ENCODE results near the gene CBLN2.

Gene CBLN2

DNA sequence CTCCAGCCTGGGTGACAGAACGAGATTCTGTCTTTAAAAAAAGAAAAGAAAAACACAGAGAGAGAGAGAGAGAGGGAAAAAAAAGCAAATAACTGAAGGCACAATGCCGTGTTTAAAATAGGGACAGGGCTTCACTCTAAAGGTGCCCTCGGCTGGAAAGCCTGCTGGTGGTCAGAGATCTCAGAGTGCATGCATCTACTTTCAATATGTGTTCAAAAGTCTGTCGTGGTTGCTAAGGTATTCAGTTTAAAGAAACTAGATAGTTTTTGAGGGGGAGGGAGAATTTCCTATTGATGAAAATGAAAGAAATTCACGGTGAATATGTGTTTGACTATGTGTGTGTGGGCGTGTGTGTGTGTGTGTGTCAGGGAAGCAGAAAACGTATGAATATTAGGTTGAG is 11.0 kb upstream of the CBLN2 start:
- TF ChIP-seq, protein P1, sequence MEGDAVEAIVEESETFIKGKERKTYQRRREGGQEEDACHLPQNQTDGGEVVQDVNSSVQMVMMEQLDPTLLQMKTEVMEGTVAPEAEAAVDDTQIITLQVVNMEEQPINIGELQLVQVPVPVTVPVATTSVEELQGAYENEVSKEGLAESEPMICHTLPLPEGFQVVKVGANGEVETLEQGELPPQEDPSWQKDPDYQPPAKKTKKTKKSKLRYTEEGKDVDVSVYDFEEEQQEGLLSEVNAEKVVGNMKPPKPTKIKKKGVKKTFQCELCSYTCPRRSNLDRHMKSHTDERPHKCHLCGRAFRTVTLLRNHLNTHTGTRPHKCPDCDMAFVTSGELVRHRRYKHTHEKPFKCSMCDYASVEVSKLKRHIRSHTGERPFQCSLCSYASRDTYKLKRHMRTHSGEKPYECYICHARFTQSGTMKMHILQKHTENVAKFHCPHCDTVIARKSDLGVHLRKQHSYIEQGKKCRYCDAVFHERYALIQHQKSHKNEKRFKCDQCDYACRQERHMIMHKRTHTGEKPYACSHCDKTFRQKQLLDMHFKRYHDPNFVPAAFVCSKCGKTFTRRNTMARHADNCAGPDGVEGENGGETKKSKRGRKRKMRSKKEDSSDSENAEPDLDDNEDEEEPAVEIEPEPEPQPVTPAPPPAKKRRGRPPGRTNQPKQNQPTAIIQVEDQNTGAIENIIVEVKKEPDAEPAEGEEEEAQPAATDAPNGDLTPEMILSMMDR (conservative IDR thresholded peaks at IDR 0.05; ENCODE audit: low read length), result no peak
- H3K4me3 ChIP-seq (ENCODE audit: low read length), result no peak overlapping the region
- DNase-seq (ENCODE audit: low read depth), result no peak

DNA sequence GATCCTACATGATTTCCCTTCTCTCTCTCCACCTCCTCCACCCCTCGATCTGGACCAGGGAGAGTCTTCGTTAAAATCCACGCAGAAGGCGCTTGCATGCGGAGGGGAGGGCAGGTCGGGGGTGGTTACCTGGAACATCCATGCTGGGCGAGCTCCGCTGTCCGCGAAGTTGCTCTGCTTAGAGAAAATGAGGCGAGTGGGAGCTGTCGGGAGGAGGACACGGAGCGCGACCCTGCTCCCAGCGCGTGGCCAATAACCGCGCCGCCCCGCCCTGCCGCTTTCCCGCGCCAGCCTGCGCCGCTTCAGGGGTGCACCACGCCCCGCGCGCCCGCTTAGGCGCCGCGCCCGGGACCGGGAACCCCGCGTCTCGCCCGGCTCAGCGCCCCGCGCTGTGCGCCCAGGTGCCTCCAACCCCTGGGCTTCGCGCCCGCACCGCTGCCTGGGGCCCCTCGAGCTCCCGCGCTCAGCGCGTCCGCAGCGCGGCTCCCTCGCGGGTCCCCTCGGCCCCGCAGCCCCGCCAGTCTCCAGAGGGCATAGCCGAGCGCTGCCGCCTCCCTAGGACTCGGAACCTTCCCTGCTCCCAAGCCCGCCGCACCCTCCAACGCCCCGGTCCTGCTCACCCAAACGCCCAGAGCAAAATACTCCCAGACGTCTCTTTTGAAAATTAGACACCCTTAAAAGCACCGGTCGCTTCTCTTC is 636 bp downstream of the CBLN2 start:
- TF ChIP-seq, protein P1 (conservative IDR thresholded peaks at IDR 0.05; ENCODE audit: low read length), result no peak
- DNase-seq (ENCODE audit: low read depth), result no peak
- no peak overlapping the region for H3K4me3 ChIP-seq (ENCODE audit: low read length)

DNA sequence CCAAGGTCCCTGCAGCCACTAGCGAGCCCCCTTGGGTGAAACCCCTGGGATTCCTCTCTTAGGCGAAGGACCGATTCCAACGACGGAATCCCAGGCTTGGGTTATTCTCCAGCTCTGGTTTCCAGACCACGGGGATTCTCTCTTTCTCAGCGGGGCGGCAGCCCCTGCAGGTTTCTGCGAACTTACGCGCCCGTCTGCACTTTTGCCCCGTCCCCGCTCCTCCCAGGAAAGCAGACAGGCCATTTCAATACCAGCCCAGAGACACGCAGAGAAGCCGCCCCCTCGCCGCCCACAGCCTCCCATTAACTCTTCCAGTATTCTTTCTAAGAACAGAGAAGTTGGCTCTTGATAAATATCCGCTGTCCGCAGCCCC is 1.2 kb downstream of the CBLN2 start:
- H3K4me3 ChIP-seq (ENCODE audit: low read length), result no peak overlapping the region
- DNase-seq (ENCODE audit: low read depth), result no peak
- TF ChIP-seq, protein P1 (conservative IDR thresholded peaks at IDR 0.05; ENCODE audit: low read length), result no peak

DNA sequence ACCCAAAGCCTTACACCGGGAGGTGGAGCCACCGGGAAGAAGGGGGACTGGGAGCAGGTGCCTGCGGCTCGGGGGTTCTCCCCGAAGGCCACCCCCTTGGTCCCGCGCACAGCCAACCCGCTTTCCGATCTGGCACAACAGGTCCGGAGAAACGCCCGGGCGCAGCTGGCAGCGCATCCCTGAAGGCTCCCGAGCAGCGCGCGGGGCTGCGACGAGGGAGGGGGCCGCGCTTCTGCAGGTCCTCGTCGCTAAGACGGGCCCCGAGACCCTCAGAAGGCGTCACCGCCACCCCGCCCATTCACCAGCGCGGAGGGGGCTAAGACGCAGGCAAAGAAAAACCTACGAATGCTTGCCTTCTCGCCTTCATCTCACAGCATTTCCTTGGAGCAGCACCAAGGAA is 1.8 kb downstream of the CBLN2 start:
- TF ChIP-seq, protein P1 (conservative IDR thresholded peaks at IDR 0.05; ENCODE audit: low read length), result no peak
- no peak overlapping the region for H3K4me3 ChIP-seq (ENCODE audit: low read length)
- no peak for DNase-seq (ENCODE audit: low read depth)

DNA sequence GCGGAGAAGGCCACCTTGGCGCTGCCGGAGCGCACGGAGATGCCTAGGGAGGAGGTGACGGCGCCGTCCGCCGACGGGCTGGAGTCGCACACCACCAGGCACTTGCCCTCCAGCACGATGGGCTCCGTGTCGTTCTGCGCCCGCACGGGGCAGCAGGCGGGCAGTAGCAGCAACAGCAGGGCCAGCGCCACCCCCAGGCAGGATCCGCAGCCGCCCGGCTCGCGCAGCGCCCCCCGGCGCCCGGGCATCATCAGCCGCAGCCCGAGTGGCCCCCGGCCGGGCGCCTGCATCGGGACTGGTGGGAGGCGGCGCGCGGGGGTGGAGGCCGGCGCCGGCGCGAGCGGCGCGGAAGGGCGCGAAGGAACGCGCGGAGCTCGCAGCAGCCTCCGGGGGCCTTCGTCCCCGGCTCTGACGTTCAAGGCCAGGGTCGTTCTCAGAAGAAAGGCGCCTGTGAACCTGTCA is 2.2 kb downstream of the CBLN2 start:
- no peak overlapping the region for H3K4me3 ChIP-seq (ENCODE audit: low read length)
- TF ChIP-seq, protein P1 (conservative IDR thresholded peaks at IDR 0.05; ENCODE audit: low read length), result no peak
- DNase-seq (ENCODE audit: low read depth), result no peak

DNA sequence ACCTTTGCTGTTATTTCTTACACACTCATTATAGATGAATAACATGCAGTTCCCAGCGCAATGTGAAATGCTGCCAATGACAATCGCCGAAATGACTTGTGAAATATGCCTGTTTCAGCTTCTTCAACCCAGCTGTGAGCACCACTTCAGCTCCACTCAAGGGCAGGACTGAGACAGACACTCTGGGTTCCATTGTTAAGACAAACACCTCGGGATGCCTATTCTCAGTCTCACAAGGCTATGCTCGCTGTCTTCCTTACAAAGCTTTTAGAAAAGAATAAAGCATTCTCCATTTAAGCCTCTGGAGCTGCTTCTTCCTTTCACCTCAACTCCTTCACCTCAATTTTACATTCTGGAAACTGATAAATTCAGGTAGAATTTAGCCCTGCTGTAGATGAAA is 4.2 kb downstream of the CBLN2 start:
- TF ChIP-seq, protein P1 (conservative IDR thresholded peaks at IDR 0.05; ENCODE audit: low read length), result no peak
- no peak for DNase-seq (ENCODE audit: low read depth)
- H3K4me3 ChIP-seq (ENCODE audit: low read length), result no peak overlapping the region

DNA sequence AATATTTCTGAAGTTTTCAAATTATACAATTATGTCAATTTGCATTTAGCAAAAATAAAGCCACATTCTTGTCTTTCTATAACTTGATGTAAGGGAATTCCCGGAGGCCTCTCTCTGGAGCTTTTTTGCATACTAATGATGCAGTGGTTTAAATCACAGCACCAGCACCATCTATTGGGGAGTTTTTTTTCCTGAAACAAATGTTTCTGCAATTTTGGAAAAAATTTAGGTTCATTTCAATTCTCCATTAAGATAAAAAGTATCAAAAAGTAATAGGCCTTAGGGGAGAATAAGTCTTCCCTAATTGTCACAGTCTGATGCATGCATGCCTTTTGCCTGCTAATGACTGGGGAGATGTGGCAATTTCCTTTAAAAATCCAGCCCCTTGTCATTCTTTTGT is 13.5 kb downstream of the CBLN2 start:
- no peak overlapping the region for H3K4me3 ChIP-seq (ENCODE audit: low read length)
- TF ChIP-seq, protein P1 (conservative IDR thresholded peaks at IDR 0.05; ENCODE audit: low read length), result no peak; the same call in 1 of the 2 replicates
- no peak for DNase-seq (ENCODE audit: low read depth)

All from AG10803 (cell line).